Measurements from ENCODE around the gene HYAL2. TPM values are rescaled to one million over a fixed set of nuclear protein-coding genes. Genes with fewer than 3 reads are reported as not detected.
A peak's percentile ranks its signal among the peaks of the same experiment; 100 is the strongest.

The HYAL2 gene
- total and polyA plus RNA-seq, 2 of the 8 experiments (the other 6 are each of a cell fraction or from before 2014, with no cell fraction given) = 51.9 to 176 TPM

GRCh38 chr3:50275996-50276761 is 46.4 kb downstream of the HYAL2 start (continued):
- TF ChIP-seq CBX8 (IDR thresholded peaks at IDR 0.05; ENCODE audit: borderline replicate concordance, low read depth, low read length) (no peak), TAF7 (optimal IDR thresholded peaks at IDR 0.05; ENCODE audit: borderline replicate concordance, low read depth, low read length) (no peak), CHD1 (IDR thresholded peaks at IDR 0.05; ENCODE audit: low read depth, low read length) (no peak), CTBP2 (IDR thresholded peaks at IDR 0.05; ENCODE audit: borderline replicate concordance, insufficient read depth, insufficient read length, low read length) (no peak), TBP (IDR thresholded peaks at IDR 0.05; ENCODE audit: low read depth, low read length) (0 out of 2 replicates have a peak, but pooled peaks have one; percentile 1), SP4 (IDR thresholded peaks at IDR 0.05; ENCODE audit: low read length) (peak; percentile 56; the same call in 1 of the 2 replicates), FOSL1 (IDR thresholded peaks at IDR 0.05; ENCODE audit: insufficient read depth, low read depth, low read length) (no peak), ATF2 (IDR thresholded peaks at IDR 0.05; ENCODE audit: low read length) (no peak), SP2 (IDR thresholded peaks at IDR 0.05; ENCODE audit: low read length) (no peak), SP1 (IDR thresholded peaks at IDR 0.05; ENCODE audit: low read depth, low read length) (no peak), YY1 (IDR thresholded peaks at IDR 0.05; ENCODE audit: low read depth, low read length) (no peak), KDM4A (IDR thresholded peaks at IDR 0.05; ENCODE audit: low read depth, low read length, severe bottlenecking) (peak; percentile 95), HDAC6 (IDR thresholded peaks at IDR 0.05; ENCODE audit: low read depth, low read length) (no peak), POLR2A (IDR thresholded peaks at IDR 0.05; ENCODE audit: control extremely low read depth in 1 of 2, low read depth in 2 of 2, low read length in 2 of 2) (no peak), MAFK (IDR thresholded peaks at IDR 0.05; ENCODE audit: low read depth, low read length) (no peak), BRCA1 (IDR thresholded peaks at IDR 0.05; ENCODE audit: low read depth, low read length) (no peak), SAP30 (IDR thresholded peaks at IDR 0.05; ENCODE audit: insufficient read depth, insufficient replicate concordance, low read length) (no peak), SRF (IDR thresholded peaks at IDR 0.05; ENCODE audit: low read depth, low read length) (peak; percentile 74), KDM1A (IDR thresholded peaks at IDR 0.05; ENCODE audit: borderline replicate concordance, low read length) (no peak), ASH2L (IDR thresholded peaks at IDR 0.05; ENCODE audit: low read length) (peak; percentile 15), TCF12 (IDR thresholded peaks at IDR 0.05; ENCODE audit: low read depth, low read length) (no peak)
